NCI-H1694 (cell line): ENCODE results near the gene ERFL.

Experiments
- DNase-seq: peaks from one replicate; lab custom pipeline; 2025; lab: John Stamatoyannopoulos, UW

Gene ERFL

DNA sequence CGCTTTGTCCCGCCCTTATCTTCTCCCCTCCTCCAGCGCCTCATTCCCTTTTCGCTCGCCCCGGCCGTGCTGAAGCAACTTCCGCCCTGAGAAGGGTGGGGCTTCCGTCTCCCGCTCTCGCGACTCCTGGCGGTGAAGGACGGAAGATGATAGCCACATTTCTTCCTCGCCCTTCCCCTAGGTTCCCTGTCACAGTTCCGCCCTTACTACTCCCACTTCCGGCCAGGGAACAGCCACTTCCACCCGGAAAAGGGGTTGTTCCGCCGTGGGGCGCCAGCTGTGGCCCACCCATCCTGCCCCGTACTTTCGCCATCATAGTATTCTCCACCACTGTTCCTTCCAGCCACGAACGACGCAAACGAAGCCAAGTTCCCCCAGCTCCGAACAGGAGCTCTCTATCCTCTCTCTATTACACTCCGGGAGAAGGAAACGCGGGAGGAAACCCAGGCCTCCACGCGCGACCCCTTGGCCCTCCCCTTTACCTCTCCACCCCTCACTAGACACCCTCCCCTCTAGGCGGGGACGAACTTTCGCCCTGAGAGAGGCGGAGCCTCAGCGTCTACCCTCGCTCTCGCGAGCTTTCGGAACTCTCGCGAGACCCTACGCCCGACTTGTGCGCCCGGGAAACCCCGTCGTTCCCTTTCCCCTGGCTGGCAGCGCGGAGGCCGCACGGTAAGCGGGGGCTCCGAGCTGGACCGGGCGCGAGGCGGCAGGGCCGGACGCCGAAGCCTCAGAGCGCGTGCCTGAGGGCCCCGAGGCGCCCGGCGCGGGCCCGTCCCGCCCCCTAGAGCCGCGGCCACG lies 68.4 kb downstream of the ERFL start, which contains the start of gene RPS19:
TSS of gene RPS19 (plus strand) at position 638 of the 801 bp plus-strand sequence. CDS start 520 bp downstream, outside the sequence.
- DNase-seq: peak; percentile 99

DNA sequence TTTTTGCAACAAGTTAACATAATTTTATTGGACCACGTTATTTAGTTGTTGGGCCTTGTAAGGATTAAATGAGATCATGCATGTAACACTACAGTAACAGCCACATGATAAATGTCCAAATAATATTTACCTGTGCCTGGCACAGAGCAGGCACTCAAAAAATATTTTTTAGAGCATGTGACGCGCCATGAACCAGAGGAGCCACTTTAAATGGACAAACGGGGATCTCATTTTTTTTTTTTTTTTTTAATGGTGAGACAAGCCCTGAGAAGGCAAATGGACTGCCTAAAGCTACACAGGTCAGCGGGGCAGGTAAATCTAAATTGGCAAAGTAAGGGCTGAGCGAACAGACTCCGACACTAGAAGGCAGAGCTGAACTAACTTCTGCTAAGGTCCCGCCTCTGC lies 69.0 kb downstream of the ERFL start:
- no peak for DNase-seq
